H1 (cell line): Measurements from ENCODE around the gene CTNNA3. TPM values are rescaled to one million over a fixed set of nuclear protein-coding genes. Genes with fewer than 3 reads are reported as not detected.

Source experiments
- CTCF ChIA-PET: fragments of 300-600 bp; sonication (Branson Sonifier 250); formaldehyde crosslinking; loops from one replicate; lab custom pipeline; 2021; ENCODE audit not compliant: partially characterized antibody; lab: Charles Lee
- POLR2A ChIA-PET: fragments of 300-600 bp; sonication (Branson Sonifier 250); formaldehyde crosslinking; loops from one replicate; lab custom pipeline; 2021; ENCODE audit warnings: inconsistent platforms; ENCODE audit not compliant: partially characterized antibody; lab: Charles Lee
- DNase-seq, 2 experiments: peaks; one replicate each; pipeline versions ENCODE4 v3.0.0 to v3.0.0-alpha.2; 2010 to 2022; ENCODE audit warnings: low spot score in 2 of 2, low read depth in 1 of 2, mixed read lengths in 1 of 2
- FAIRE-seq: peaks from 2 replicates; lab custom pipeline; 2011; peaks lifted over from hg19 to GRCh38; lab: Jason Lieb, UNC
- H2AFZ ChIP-seq: 2 replicates; pipeline ENCODE4 v1.8.1; 2012; ENCODE audit warnings: low read length, inconsistent platforms
- H2AK5ac ChIP-seq: 2 replicates; pipeline ENCODE4 v1.6.1; 2013; ENCODE audit warnings: low read depth, low read length
- H2BK120ac ChIP-seq: replicated peaks from 2 replicates; pipeline ENCODE3; 2013; ENCODE audit warnings: low read depth, low read length, inconsistent platforms
- H2BK12ac ChIP-seq: 2 replicates; pipeline ENCODE4 v1.6.1; 2013; ENCODE audit warnings: low read depth, low read length
- H2BK15ac ChIP-seq: 2 replicates; pipeline ENCODE4 v1.6.1; 2013; ENCODE audit warnings: low read length
- H2BK20ac ChIP-seq: 2 replicates; pipeline ENCODE4 v1.6.1; 2013; ENCODE audit warnings: low read length
- H2BK5ac ChIP-seq: 2 replicates; pipeline ENCODE4 v1.6.1; 2013; ENCODE audit warnings: low read depth, low read length
- H3K14ac ChIP-seq: 2 replicates; pipeline ENCODE4 v1.6.1; 2013; ENCODE audit warnings: inconsistent platforms; ENCODE audit not compliant: insufficient read length
- H3K18ac ChIP-seq: 2 replicates; pipeline ENCODE4 v1.6.1; 2013; ENCODE audit warnings: low read length; ENCODE audit errors: extremely low read depth
- H3K23ac ChIP-seq: 2 replicates; pipeline ENCODE4 v1.6.1; 2013; ENCODE audit warnings: inconsistent platforms; ENCODE audit not compliant: insufficient read length
- H3K23me2 ChIP-seq: 2 replicates; pipeline ENCODE4 v1.6.1; 2013; ENCODE audit warnings: low read depth, low read length
- H3K27ac ChIP-seq: 2 replicates; pipeline ENCODE4 v1.6.1; 2011; ENCODE audit warnings: low read depth, low read length, inconsistent platforms
- H3K27me3 ChIP-seq, 4 experiments: replicated peaks in 1 of 4; 1 replicate in 1 of 4; 2 replicates in 3 of 4; pipeline versions ENCODE4 v1.6.1 to v1.8.1; 2011 to 2013; ENCODE audit warnings: low read length in 3 of 4, mild to moderate bottlenecking in 3 of 4, inconsistent platforms in 2 of 4, mixed read lengths in 2 of 4, moderate library complexity in 1 of 4; ENCODE audit not compliant: control insufficient read depth in 3 of 4, insufficient read depth in 3 of 4; ENCODE audit errors: extremely low read depth in 1 of 4
- H3K36me3 ChIP-seq, 4 experiments: 2 replicates each; pipeline versions ENCODE4 v1.6.1 to v1.8.1; 2011 to 2013; ENCODE audit warnings: mild to moderate bottlenecking in 4 of 4, low read length in 3 of 4, moderate library complexity in 2 of 4, control low read depth in 1 of 4, inconsistent platforms in 1 of 4; ENCODE audit not compliant: insufficient read depth in 4 of 4, control insufficient read depth in 2 of 4
- H3K4ac ChIP-seq: replicated peaks from 2 replicates; pipeline ENCODE3; 2013; ENCODE audit warnings: low read length, low read depth, mixed read lengths, inconsistent platforms; ENCODE audit not compliant: insufficient read length
- H3K4me1 ChIP-seq, 4 experiments: replicated peaks in 1 of 4; 1 replicate in 1 of 4; 2 replicates in 3 of 4; pipeline versions ENCODE4 v1.6.1 to v1.8.1; 2011 to 2013; ENCODE audit warnings: low read length in 3 of 4, inconsistent platforms in 2 of 4, mixed read lengths in 1 of 4; ENCODE audit not compliant: insufficient read depth in 4 of 4, control insufficient read depth in 3 of 4
- H3K4me2 ChIP-seq, 2 experiments: 2 replicates each; pipeline versions ENCODE4 v1.6.1 to v1.8.1; 2011 to 2013; ENCODE audit warnings: low read depth in 2 of 2, low read length in 2 of 2, control low read depth in 1 of 2, inconsistent platforms in 1 of 2, mild to moderate bottlenecking in 1 of 2; ENCODE audit not compliant: insufficient read depth in 1 of 2
- H3K4me3 ChIP-seq, 4 experiments: fragments of 200-600, 300-600 bp in 1 of 4; sonication (generic), shearing (Covaris generic), sonication (Bioruptor Twin) in 1 of 4; 2 replicates each; pipeline versions ENCODE4 v1.5.1 to v1.8.1; 2011 to 2016; ENCODE audit warnings: low read length in 4 of 4, low read depth in 3 of 4, control low read depth in 2 of 4, inconsistent platforms in 2 of 4, mild to moderate bottlenecking in 2 of 4, mixed read lengths in 1 of 4, moderate library complexity in 1 of 4; ENCODE audit not compliant: insufficient read depth in 2 of 4; ENCODE audit errors: extremely low read depth in 1 of 4
- H3K56ac ChIP-seq: replicated peaks from 2 replicates; pipeline ENCODE3; 2013; ENCODE audit warnings: low read depth, mild to moderate bottlenecking, mixed read lengths, low read length, inconsistent platforms; ENCODE audit not compliant: insufficient read length
- H3K79me1 ChIP-seq: 2 replicates; pipeline ENCODE4 v1.6.1; 2013; ENCODE audit warnings: low read depth, low read length, control low read depth
- H3K79me2 ChIP-seq, 2 experiments: 2 replicates each; pipeline versions ENCODE4 v1.6.1 to v1.8.1; 2012 to 2013; ENCODE audit warnings: low read length in 2 of 2, mild to moderate bottlenecking in 2 of 2, inconsistent platforms in 1 of 2; ENCODE audit not compliant: insufficient read depth in 2 of 2, control insufficient read depth in 1 of 2
- H3K9ac ChIP-seq, 4 experiments: replicated peaks in 1 of 4; 1 replicate in 1 of 4; 2 replicates in 3 of 4; pipeline versions ENCODE4 v1.6.1 to v1.8.1; 2011 to 2013; ENCODE audit warnings: low read depth in 3 of 4, low read length in 3 of 4, control low read depth in 2 of 4, mild to moderate bottlenecking in 2 of 4, moderate library complexity in 2 of 4, inconsistent platforms in 1 of 4; ENCODE audit errors: extremely low read depth in 1 of 4
- H3K9me3 ChIP-seq, 2 experiments: 2 replicates each; pipeline versions ENCODE4 v1.6.1 to v1.8.1; 2012 to 2013; ENCODE audit warnings: mild to moderate bottlenecking in 2 of 2, moderate library complexity in 2 of 2, control low read depth in 1 of 2, inconsistent platforms in 1 of 2, low read depth in 1 of 2, low read length in 1 of 2, mixed read lengths in 1 of 2; ENCODE audit not compliant: insufficient read depth in 2 of 2
- H4K20me1 ChIP-seq, 2 experiments: replicated peaks in 1 of 2; 2 replicates each; pipeline versions ENCODE3 to v1.8.1; 2011 to 2013; ENCODE audit warnings: inconsistent platforms in 2 of 2, low read length in 2 of 2, mild to moderate bottlenecking in 1 of 2; ENCODE audit not compliant: insufficient read depth in 2 of 2, control insufficient read depth in 1 of 2
- H4K5ac ChIP-seq: 2 replicates; pipeline ENCODE4 v1.6.1; 2013; ENCODE audit warnings: low read length, low read depth, mixed read lengths, inconsistent platforms; ENCODE audit not compliant: insufficient read length
- H4K8ac ChIP-seq: 2 replicates; pipeline ENCODE4 v1.8.0; 2013; ENCODE audit warnings: mild to moderate bottlenecking, moderate library complexity, low read length, inconsistent platforms; ENCODE audit not compliant: insufficient read depth; ENCODE audit errors: extremely low read depth
- H4K91ac ChIP-seq: replicated peaks from 2 replicates; pipeline ENCODE3; 2013; ENCODE audit warnings: low read length, mixed read lengths, inconsistent platforms; ENCODE audit not compliant: insufficient read length
- BCL11A ChIP-seq, 2 experiments: IDR thresholded peaks; one replicate each; pipeline ENCODE4 v1.6.1; 2011; ENCODE audit warnings: low read depth in 2 of 2, low read length in 2 of 2, mild to moderate bottlenecking in 2 of 2
- BRCA1 ChIP-seq: IDR thresholded peaks from 2 replicates; pipeline ENCODE4 v1.6.1; 2012; ENCODE audit warnings: low read depth, low read length, improper control_type of control experiment
- CBX5 ChIP-seq: fragments of 300-800, 300-1000 bp; sonication (generic); IDR thresholded peaks from 2 replicates; pipeline ENCODE4 v1.7.1; 2016; ENCODE audit warnings: antibody characterized with exemption, low read length, low read depth
- CHD1 ChIP-seq: IDR thresholded peaks from 2 replicates; pipeline ENCODE4 v1.6.1; 2012; ENCODE audit warnings: low read depth, low read length, improper control_type of control experiment
- CHD2 ChIP-seq: IDR thresholded peaks from 2 replicates; pipeline ENCODE4 v1.6.1; 2012; ENCODE audit warnings: low read length, improper control_type of control experiment
- HDAC2 ChIP-seq, 2 experiments: fragments of 300-600 bp in 1 of 2; sonication (generic) in 1 of 2; IDR thresholded peaks; 2 replicates each; pipeline ENCODE4 v1.6.1; 2011 to 2012; ENCODE audit warnings: low read depth in 2 of 2, low read length in 2 of 2, mild to moderate bottlenecking in 2 of 2, moderate library complexity in 2 of 2, borderline replicate concordance in 1 of 2, inconsistent platforms in 1 of 2
- JUND ChIP-seq: IDR thresholded peaks from 2 replicates; pipeline ENCODE4 v1.6.1; 2011; ENCODE audit warnings: mild to moderate bottlenecking, improper control_type of control experiment, low read length
- RAD21 ChIP-seq, 2 experiments: IDR thresholded peaks in 1 of 2; conservative IDR thresholded peaks in 1 of 2; 2 replicates each; pipeline ENCODE4 v1.6.1; 2011; ENCODE audit warnings: low read depth in 2 of 2, low read length in 2 of 2, improper control_type of control experiment in 1 of 2, inconsistent platforms in 1 of 2, mild to moderate bottlenecking in 1 of 2, moderate library complexity in 1 of 2
- RNF2 ChIP-seq: fragments of 200-900, 300-1000 bp; sonication (generic); IDR thresholded peaks from 2 replicates; pipeline ENCODE4 v1.7.1; 2016; ENCODE audit warnings: borderline replicate concordance, low read depth, mild to moderate bottlenecking, antibody characterized with exemption, low read length; ENCODE audit not compliant: poor library complexity, severe bottlenecking; ENCODE audit errors: missing control alignments
- TAF7 ChIP-seq: optimal IDR thresholded peaks from 2 replicates; pipeline ENCODE3; 2011; ENCODE audit warnings: low read depth, mild to moderate bottlenecking, inconsistent platforms, low read length, moderate library complexity, borderline replicate concordance
- USF2 ChIP-seq: IDR thresholded peaks from 2 replicates; pipeline ENCODE4 v1.6.1; 2011; ENCODE audit warnings: low read length, improper control_type of control experiment
- WGBS, 2 experiments: shearing (Covaris generic) in 1 of 2; methylation state at CpG; one replicate each; pipeline versions ENCODE4 v1.1.6 to v1.1.7; 2013 to 2015; ENCODE audit warnings: low lambda C conversion rate in 2 of 2, mixed read lengths in 2 of 2, inconsistent platforms in 1 of 2, low coverage in 1 of 2, missing lambda C conversion rate in 1 of 2; ENCODE audit not compliant: insufficient replicate concordance in 2 of 2, insufficient coverage in 1 of 2, insufficient read length in 1 of 2; ENCODE audit errors: extremely low coverage in 1 of 2, missing lambda C conversion rate in 1 of 2; 5-methylcytosine and 5-hydroxymethylcytosine counted together
- polyA plus RNA-seq, 7 experiments: library from polyadenylated mRNA; depleted of rRNA in 3 of 7; stranded (reverse) in 5 of 7; unstranded in 2 of 7; fragments of >200 nt in 5 of 7; fragments of 200-250 nt in 2 of 7; gene quantifications; 1 replicate in 5 of 7; 2 replicates in 1 of 7; 4 replicates in 1 of 7; pipeline versions ENCODE4 v1.2.1 to v1.2.3, GENCODE V29; 2011 to 2013; ENCODE audit warnings: missing spikeins in 2 of 7, mixed read lengths in 2 of 7
- total RNA-seq: library from RNA; stranded (reverse); fragmentation: NEBNext Ultra II Directional; extraction: Animal tissue kit (Norgen Biotek cat#: 25700); gene quantifications from 2 replicates; pipeline ENCODE4 v1.2.1, GENCODE V29; 2021

CTNNA3 gene
- total and polyA plus RNA-seq, 2 of the 8 experiments (the other 6 are each of a cell fraction or from before 2014, with no cell fraction given), result 1.3 to 1.5 TPM

- Histone ChIP-seq H2BK120ac (no peak overlapping the region), H2BK5ac (no peak overlapping the region), H2AK5ac (no peak overlapping the region), H3K79me1 (no peaks in the 10 kb centered on the region), H3K4me3 (no peak overlapping the region), H3K9me3 (no peaks in the 10 kb centered on the region), H3K27ac (no peak overlapping the region), H3K4me2 (no peak overlapping the region), H3K23me2 (no peaks in the 10 kb centered on the region), H3K9ac (no peak overlapping the region), H4K5ac (no peak overlapping the region), H2BK20ac (no peak overlapping the region), H2BK15ac (0 out of 2 replicates have a peak overlapping the region, but pooled peaks have one; percentile 82), H4K20me1 (no peaks in the 10 kb centered on the region), H3K27me3 (no peaks in the 10 kb centered on the region), H3K18ac (no peak overlapping the region), H2BK12ac (no peak overlapping the region), H4K91ac (no peak overlapping the region), H3K14ac (no peak overlapping the region), H3K23ac (no peak overlapping the region), H4K8ac (no peak overlapping the region), H2AFZ (no peak overlapping the region), H3K56ac (no peak overlapping the region), H3K79me2 (no peaks in the 10 kb centered on the region), H3K4me1 (no peaks in the 10 kb centered on the region), H3K36me3 (no peaks in the 10 kb centered on the region), H3K4ac (no peak overlapping the region)
- ChIA-PET POLR2A (no interaction called here), CTCF (no interaction called here)
- FAIRE-seq (no peak), DNase-seq (no peak)
- WGBS, 2 experiments, result 88% methylated on average over 3 of the region's 3 CpGs; no CpG with 5 or more reads in 1 of the 2 experiments
- no peak for TF ChIP-seq TAF7
- no peak for TF ChIP-seq CBX5
- TF ChIP-seq CHD2, result no peak
- no peak for TF ChIP-seq HDAC2 (IDR thresholded peaks at IDR 0.05; ENCODE audit: borderline replicate concordance in 1 of 2, low read depth in 2 of 2, low read length in 2 of 2)
- no peak for TF ChIP-seq RAD21 (IDR thresholded peaks at IDR 0.05 in 1 of 2, conservative IDR thresholded peaks at IDR 0.05 in 1 of 2; ENCODE audit: low read depth in 2 of 2, low read length in 2 of 2)
- no peak for TF ChIP-seq JUND
- TF ChIP-seq BCL11A (IDR thresholded peaks at IDR 0.05; ENCODE audit: low read depth in 2 of 2, low read length in 2 of 2), result no peak
- TF ChIP-seq USF2, result no peak
- no peak for TF ChIP-seq CHD1
- no peak for TF ChIP-seq RNF2
- TF ChIP-seq BRCA1, result no peak
Observed at GRCh38 chr10:67603701-67604100, 92.3 kb downstream of the CTNNA3 start.
